AG04450 (cell line): Measurements from ENCODE around the gene SLC16A9. TPM values are rescaled to one million over a fixed set of nuclear protein-coding genes. Genes with fewer than 3 reads are reported as not detected.
A peak's percentile ranks its signal among the peaks of the same experiment; 100 is the strongest.

Source experiments
- CTCF ChIA-PET: fragments of 300-600, 350-600 bp; formaldehyde crosslinking; extraction: SDS; loops from one replicate; lab custom pipeline; 2022; ENCODE audit warnings: antibody characterized with exemption, inconsistent platforms; lab: Charles Lee
- POLR2A ChIA-PET: fragments of 350-600 bp; formaldehyde crosslinking; extraction: SDS; loops from one replicate; lab custom pipeline; 2021; ENCODE audit warnings: antibody characterized with exemption, inconsistent platforms; lab: Yijun Ruan, JAX
- DNase-seq: peaks from one replicate; pipeline ENCODE4 v3.0.0-alpha.2; 2011; ENCODE audit warnings: low read depth, low spot score
- H3K27ac ChIP-seq: one replicate; pipeline ENCODE4 v1.5.1; 2012; ENCODE audit warnings: low read depth, low read length, control low read depth
- H3K27me3 ChIP-seq: one replicate; pipeline ENCODE4 v1.6.0; 2012; ENCODE audit warnings: low read length; ENCODE audit not compliant: control insufficient read depth, insufficient read depth
- H3K4me3 ChIP-seq: 2 replicates; pipeline ENCODE4 v1.5.1; 2011; ENCODE audit warnings: mild to moderate bottlenecking, low read depth, low read length, control low read depth
- H3K9me3 ChIP-seq: 2 replicates; pipeline ENCODE4 v1.5.1; 2012; ENCODE audit warnings: low read length; ENCODE audit not compliant: control insufficient read depth, insufficient read depth
- polyA plus RNA-seq: library from polyadenylated mRNA; depleted of rRNA; stranded (reverse); fragments of >200 nt; gene quantifications from 2 replicates; pipeline ENCODE4 v1.2.3, GENCODE V29; 2011
- TF ChIP-seq, protein P1 (sequence below): IDR thresholded peaks from 2 replicates; pipeline ENCODE4 v1.5.1; 2011; ENCODE audit warnings: low read depth, low read length, control low read depth, inconsistent platforms

SLC16A9 gene
- polyA plus RNA-seq, 1 experiment = 0.12 TPM

DNA sequence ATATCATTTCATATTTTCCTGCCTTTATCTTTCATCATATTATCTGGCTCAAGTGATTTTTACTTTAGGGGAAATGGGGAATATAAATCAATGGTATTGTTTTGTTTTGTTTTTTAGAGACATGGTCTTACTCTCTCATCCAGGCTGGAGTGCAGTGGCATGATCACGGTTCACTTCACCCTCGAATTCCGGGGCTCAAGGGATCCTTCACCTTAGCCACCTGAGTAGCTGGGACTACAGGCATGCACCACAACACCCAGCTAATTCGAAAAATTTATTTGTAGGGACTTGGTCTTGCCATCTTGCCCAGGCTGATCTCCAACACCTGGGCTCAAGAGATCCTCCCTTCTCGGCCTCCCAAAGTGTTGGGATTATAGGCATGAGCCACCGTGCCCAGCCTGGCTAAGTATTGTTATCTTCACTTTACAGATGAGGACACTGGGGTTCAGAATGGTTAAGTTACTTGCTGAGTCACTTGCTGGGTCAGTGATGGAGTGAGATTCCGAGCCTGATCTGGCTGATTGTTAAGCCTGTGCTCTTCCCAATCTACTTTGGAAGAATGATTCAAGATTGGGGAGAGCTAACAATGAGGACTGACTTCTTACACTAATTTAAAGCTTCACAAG is 3.7 kb upstream of the SLC16A9 start:
- Histone ChIP-seq H3K4me3 (no peak overlapping the region), H3K27me3 (peaks cover 33% of the 10 kb centered on the region), H3K9me3 (no peaks in the 10 kb centered on the region; the same call in 1 of the 2 replicates), H3K27ac (no peak overlapping the region)
- no peak for DNase-seq
- TF ChIP-seq, protein P1, sequence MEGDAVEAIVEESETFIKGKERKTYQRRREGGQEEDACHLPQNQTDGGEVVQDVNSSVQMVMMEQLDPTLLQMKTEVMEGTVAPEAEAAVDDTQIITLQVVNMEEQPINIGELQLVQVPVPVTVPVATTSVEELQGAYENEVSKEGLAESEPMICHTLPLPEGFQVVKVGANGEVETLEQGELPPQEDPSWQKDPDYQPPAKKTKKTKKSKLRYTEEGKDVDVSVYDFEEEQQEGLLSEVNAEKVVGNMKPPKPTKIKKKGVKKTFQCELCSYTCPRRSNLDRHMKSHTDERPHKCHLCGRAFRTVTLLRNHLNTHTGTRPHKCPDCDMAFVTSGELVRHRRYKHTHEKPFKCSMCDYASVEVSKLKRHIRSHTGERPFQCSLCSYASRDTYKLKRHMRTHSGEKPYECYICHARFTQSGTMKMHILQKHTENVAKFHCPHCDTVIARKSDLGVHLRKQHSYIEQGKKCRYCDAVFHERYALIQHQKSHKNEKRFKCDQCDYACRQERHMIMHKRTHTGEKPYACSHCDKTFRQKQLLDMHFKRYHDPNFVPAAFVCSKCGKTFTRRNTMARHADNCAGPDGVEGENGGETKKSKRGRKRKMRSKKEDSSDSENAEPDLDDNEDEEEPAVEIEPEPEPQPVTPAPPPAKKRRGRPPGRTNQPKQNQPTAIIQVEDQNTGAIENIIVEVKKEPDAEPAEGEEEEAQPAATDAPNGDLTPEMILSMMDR = no peak
- POLR2A ChIA-PET = no interaction called here
- CTCF ChIA-PET = interaction anchor here (0.9 kb wide), 1 partner anchor 88 kb away, joined by 3 read pairs; no protein-coding TSS in a partner anchor

DNA sequence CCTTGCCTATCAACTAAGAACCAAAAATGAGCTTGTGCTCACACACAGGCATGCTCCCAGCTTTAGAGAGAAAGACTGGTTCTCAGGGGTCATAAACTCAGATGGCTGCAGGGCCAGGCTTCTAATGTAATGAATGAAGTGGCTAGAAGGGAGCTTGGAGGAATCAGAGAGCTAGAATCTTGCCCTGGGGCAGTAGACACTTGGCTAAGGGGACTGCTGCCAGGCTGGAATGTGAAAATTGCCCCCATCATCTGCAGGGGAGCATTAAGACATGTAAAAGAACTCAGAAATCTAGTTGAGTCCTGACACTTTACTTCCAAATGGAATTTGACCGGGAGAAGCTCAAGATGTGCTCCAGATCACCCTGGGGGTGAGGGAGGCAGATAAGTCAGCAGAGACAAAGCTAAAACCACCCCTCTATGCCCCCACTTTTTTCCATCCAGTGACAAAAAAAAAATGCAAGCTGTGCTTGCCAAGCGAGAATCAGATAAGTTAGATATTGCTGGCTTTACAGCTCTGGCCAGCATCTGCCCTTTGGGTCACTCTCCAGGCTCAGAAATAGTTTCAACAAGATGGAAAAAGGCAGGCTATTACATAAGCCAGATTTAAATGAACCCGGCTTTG is 2.3 kb upstream of the SLC16A9 start:
- Histone ChIP-seq H3K9me3 (no peaks in the 10 kb centered on the region; the same call in 1 of the 2 replicates), H3K27me3 (peaks cover 41% of the 10 kb centered on the region), H3K27ac (no peak overlapping the region), H3K4me3 (no peak overlapping the region)
- CTCF ChIA-PET = interaction anchor here (1.0 kb wide), 2 partner anchors 119 to 196 kb away, joined by 3 read pairs; no protein-coding TSS in a partner anchor
- POLR2A ChIA-PET = interaction anchor here (0.7 kb wide), 1 partner anchor 997 kb away, joined by 5 read pairs; no protein-coding TSS in a partner anchor
- DNase-seq = no peak
- TF ChIP-seq, protein P1 = no peak

DNA sequence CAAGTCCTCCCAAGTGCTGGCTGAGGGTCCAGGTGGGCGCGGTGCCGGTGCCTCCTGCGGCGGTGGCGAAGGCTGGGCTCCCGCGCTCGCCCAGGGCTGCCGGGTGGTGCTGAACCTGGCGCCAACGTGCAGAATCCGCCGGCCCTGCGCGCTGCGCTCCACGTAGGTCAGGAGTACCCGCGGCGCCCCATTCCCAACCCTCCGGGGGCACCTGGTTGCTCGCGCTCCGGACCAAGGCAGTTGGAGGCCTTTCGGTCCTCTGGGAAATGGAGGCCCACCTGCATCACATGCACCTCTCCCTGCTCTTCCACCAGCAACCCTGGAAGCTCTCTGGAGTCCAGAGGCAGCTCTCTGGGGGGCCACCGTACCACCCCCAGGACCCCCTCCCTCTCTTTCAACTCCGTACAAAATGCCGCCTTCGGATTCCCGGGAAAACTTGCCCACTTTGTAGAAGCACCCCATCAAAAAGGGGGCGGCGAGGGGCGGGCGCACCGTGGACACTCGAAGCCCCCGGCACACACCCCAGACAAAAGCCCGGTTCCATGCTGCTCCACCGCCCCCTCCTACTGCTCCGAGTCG is 745 bp downstream of the SLC16A9 start:
- TF ChIP-seq, protein P1 = no peak
- no peaks in the 10 kb centered on the region; the same call in 1 of the 2 replicates for H3K9me3 ChIP-seq
- peaks cover 41% of the 10 kb centered on the region for H3K27me3 ChIP-seq
- POLR2A ChIA-PET = no interaction called here
- no peak for DNase-seq
- CTCF ChIA-PET = interaction anchor here (0.5 to 1.0 kb wide), 3 partner anchors 129 to 289 kb away, joined by 3 read pairs; no protein-coding TSS in a partner anchor
- H3K27ac ChIP-seq = no peak overlapping the region
- peak overlapping the region; percentile 51 for H3K4me3 ChIP-seq

DNA sequence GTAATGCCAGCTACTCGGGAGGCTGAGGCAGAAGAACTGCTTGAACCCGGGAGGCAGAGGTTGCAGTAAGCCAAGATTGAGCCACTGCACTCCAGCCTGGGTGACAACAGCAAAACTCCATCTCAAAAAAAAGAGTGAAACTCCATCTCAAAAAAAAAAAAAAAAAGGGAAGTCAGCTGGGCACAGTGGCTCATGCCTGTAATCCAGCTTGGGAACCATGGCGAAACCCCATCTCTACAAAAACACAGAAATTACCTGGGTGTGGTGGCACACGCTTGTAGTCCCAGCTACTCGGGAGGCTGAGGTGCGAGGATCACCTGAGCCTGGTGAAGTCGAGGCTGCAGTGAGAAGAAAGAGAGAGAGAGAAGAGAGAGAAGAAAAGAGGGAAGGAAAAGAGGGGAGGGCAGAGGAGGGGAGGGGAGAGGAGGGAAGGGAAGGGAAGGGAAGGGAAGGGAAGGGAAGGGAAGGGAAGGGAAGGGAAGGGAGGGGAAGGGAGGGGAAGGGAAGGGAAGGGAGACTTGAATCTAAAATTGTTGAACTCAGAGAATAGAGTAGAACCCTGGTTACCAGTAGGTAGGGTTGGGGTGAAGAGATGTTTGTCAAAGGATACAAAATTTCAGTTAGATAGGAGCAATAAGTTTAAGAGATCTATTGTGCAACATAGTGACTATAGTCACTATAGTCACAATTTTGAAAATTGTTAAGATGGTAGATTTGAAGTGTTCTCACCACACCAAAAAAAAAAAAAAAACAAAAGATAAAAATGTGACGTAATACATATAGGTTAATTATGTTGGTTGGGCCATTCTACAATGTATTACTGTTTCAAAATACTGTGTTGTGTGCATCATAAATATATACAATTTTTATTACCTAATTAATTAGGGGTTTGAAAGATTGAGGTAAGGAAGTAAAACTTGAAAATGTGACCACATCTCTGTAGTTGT is 2.5 kb downstream of the SLC16A9 start:
- CTCF ChIA-PET = no interaction called here
- H3K4me3 ChIP-seq = no peak overlapping the region
- no peak for DNase-seq
- POLR2A ChIA-PET = no interaction called here
- H3K9me3 ChIP-seq = no peaks in the 10 kb centered on the region; the same call in 1 of the 2 replicates
- no peak overlapping the region for H3K27ac ChIP-seq
- peaks cover 40% of the 10 kb centered on the region for H3K27me3 ChIP-seq
- TF ChIP-seq, protein P1 = no peak
